GM19023 (cell line): ENCODE measurements around the gene TLCD5.

ENCODE experiments used
- ATAC-seq: cut with Tn5 transposase; IDR thresholded peaks from one replicate; pipeline ENCODE4 v1.9.1; 2021; ENCODE audit warnings: mild to moderate bottlenecking, moderate library complexity; ENCODE audit not compliant: unreplicated experiment

TLCD5 gene

GRCh38 chr11:120335908-120336640 is 11.0 kb downstream of the TLCD5 start, which contains the start of gene ARHGEF12:
ARHGEF12 (plus strand) TSS chr11:120336413; CDS start chr11:120337244, 831 bp downstream.
- ATAC-seq, result peak; percentile 65

GRCh38 chr11:120336641-120337354 is 11.7 kb downstream of the TLCD5 start:
- peak; percentile 38 for ATAC-seq

- no peak for ATAC-seq
Measured at GRCh38 chr11:120337355-120338106, 12.4 kb downstream of the TLCD5 start.

- ATAC-seq, result no peak
Measured at GRCh38 chr11:120338107-120338933, 13.2 kb downstream of the TLCD5 start.

- no peak for ATAC-seq
Measured at GRCh38 chr11:120339394-120339890, 14.3 kb downstream of the TLCD5 start.

GRCh38 chr11:120340529-120340928 is 15.4 kb downstream of the TLCD5 start:
- ATAC-seq, result no peak

- ATAC-seq, result no peak
Measured at GRCh38 chr11:120342226-120342625, 17.1 kb downstream of the TLCD5 start.

- no peak for ATAC-seq
Measured at GRCh38 chr11:120342678-120343077, 17.6 kb downstream of the TLCD5 start.

- ATAC-seq, result no peak
Measured at GRCh38 chr11:120343429-120343828, 18.3 kb downstream of the TLCD5 start.

- ATAC-seq, result peak; percentile 83
Measured at GRCh38 chr11:120344302-120345004, 19.4 kb downstream of the TLCD5 start.

GRCh38 chr11:120346233-120346632 is 21.1 kb downstream of the TLCD5 start:
- no peak for ATAC-seq

- ATAC-seq, result no peak
Measured at GRCh38 chr11:120350637-120351036, 25.5 kb downstream of the TLCD5 start.

- no peak for ATAC-seq
Measured at GRCh38 chr11:120352405-120352804, 27.3 kb downstream of the TLCD5 start.

- no peak for ATAC-seq
Measured at GRCh38 chr11:120354068-120354467, 29.0 kb downstream of the TLCD5 start.

- no peak for ATAC-seq
Measured at GRCh38 chr11:120354779-120355178, 29.7 kb downstream of the TLCD5 start.

- no peak for ATAC-seq
Measured at GRCh38 chr11:120357620-120358019, 32.5 kb downstream of the TLCD5 start.

- ATAC-seq, result no peak
Measured at GRCh38 chr11:120358729-120359128, 33.6 kb downstream of the TLCD5 start.

- ATAC-seq, result no peak
Measured at GRCh38 chr11:120363436-120363835, 38.3 kb downstream of the TLCD5 start.

GRCh38 chr11:120365512-120365911 is 40.4 kb downstream of the TLCD5 start:
- ATAC-seq, result no peak

GRCh38 chr11:120372296-120372695 is 47.2 kb downstream of the TLCD5 start:
- no peak for ATAC-seq
